B cell (primary cell): ENCODE data around the gene DLG2.

Source experiments
- CTCF ChIP-seq: fragments of 200-600 bp; IDR thresholded peaks from one replicate; pipeline ENCODE4 v1.8.0; 2022; ENCODE audit warnings: antibody characterized with exemption, mild to moderate bottlenecking
- EZH2 ChIP-seq: IDR thresholded peaks from 2 replicates; pipeline ENCODE4 v1.6.1; 2012; ENCODE audit warnings: borderline replicate concordance, low read depth, mild to moderate bottlenecking, moderate library complexity, low read length; ENCODE audit not compliant: insufficient read depth, poor library complexity, severe bottlenecking

- TF ChIP-seq EZH2 (no peak), CTCF (no peak)
These were observed 2052.6 kb downstream of the DLG2 start for GRCh38 chr11:83574519-83574918.
